Neural cell (in vitro differentiated cells): ENCODE measurements around the gene FAM124A. TPM values are rescaled to one million over a fixed set of nuclear protein-coding genes. Genes with fewer than 3 reads are reported as not detected.

Experiments used
- H2AFZ ChIP-seq: fragments of 200-600, 300-800 bp; sonication (generic), shearing (Covaris generic); 2 replicates; pipeline ENCODE4 v1.6.0; 2014; ENCODE audit warnings: low read depth, mild to moderate bottlenecking, antibody characterized with exemption, low read length, moderate library complexity
- H3F3A ChIP-seq: fragments of 200-600 bp; shearing (Covaris generic); 2 replicates; pipeline ENCODE4 v1.6.1; 2016; ENCODE audit warnings: mild to moderate bottlenecking, moderate library complexity, mixed read lengths, antibody characterized with exemption, low read length; ENCODE audit not compliant: insufficient read depth, poor library complexity, severe bottlenecking
- H3K27ac ChIP-seq: fragments of 200-600, 300-800 bp; sonication (generic), shearing (Covaris generic); 2 replicates; pipeline ENCODE4 v1.5.1; 2014; ENCODE audit warnings: mild to moderate bottlenecking, low read length, moderate library complexity
- H3K27me3 ChIP-seq: fragments of 300-800, 200-600 bp; sonication (generic), shearing (Covaris generic); 2 replicates; pipeline ENCODE4 v1.6.0; 2014; ENCODE audit warnings: mild to moderate bottlenecking, low read depth, low read length, moderate library complexity; ENCODE audit not compliant: insufficient read depth
- H3K36me3 ChIP-seq: fragments of 300-800, 200-600 bp; sonication (generic), shearing (Covaris generic); 2 replicates; pipeline ENCODE4 v1.5.1; 2014; ENCODE audit warnings: mild to moderate bottlenecking, antibody characterized with exemption, low read length, moderate library complexity; ENCODE audit not compliant: insufficient read depth
- H3K4me2 ChIP-seq: fragments of 300-800, 200-600 bp; sonication (generic), shearing (Covaris generic); 2 replicates; pipeline ENCODE4 v1.6.0; 2014; ENCODE audit warnings: mild to moderate bottlenecking, low read length
- H3K4me3 ChIP-seq: fragments of 300-800, 200-600 bp; sonication (generic), shearing (Covaris generic); 2 replicates; pipeline ENCODE4 v1.5.1; 2014; ENCODE audit warnings: mild to moderate bottlenecking, low read length, moderate library complexity
- H3K79me2 ChIP-seq: fragments of 200-600 bp; shearing (Covaris generic); replicated peaks from 2 replicates; pipeline ENCODE4 v1.6.0; 2014; ENCODE audit warnings: mild to moderate bottlenecking, low read length, moderate library complexity; ENCODE audit not compliant: insufficient read depth
- H3K9ac ChIP-seq: fragments of 300-800, 200-600 bp; sonication (generic), shearing (Covaris generic); 2 replicates; pipeline ENCODE4 v1.6.1; 2016; ENCODE audit warnings: mild to moderate bottlenecking, low read length, mixed read lengths
- H3K9me2 ChIP-seq: fragments of 200-600 bp; shearing (Covaris generic); 2 replicates; pipeline ENCODE4 v1.6.1; 2016; ENCODE audit warnings: mild to moderate bottlenecking, low read length, mixed read lengths; ENCODE audit not compliant: insufficient read depth
- H3K9me3 ChIP-seq: fragments of 200-600, 300-800 bp; sonication (generic), shearing (Covaris generic); 2 replicates; pipeline ENCODE4 v1.6.1; 2016; ENCODE audit warnings: mild to moderate bottlenecking, mixed run types, low read length, moderate library complexity, mixed read lengths
- H4K20me1 ChIP-seq: fragments of 200-600 bp; shearing (Covaris generic); 2 replicates; pipeline ENCODE4 v1.6.1; 2016; ENCODE audit warnings: mild to moderate bottlenecking, mixed run types; ENCODE audit not compliant: insufficient read depth
- CTCF ChIP-seq: fragments of 450-650 bp; IDR thresholded peaks from 2 replicates; pipeline ENCODE4 v1.5.1; 2014; ENCODE audit warnings: antibody characterized with exemption, mild to moderate bottlenecking, moderate library complexity; ENCODE audit not compliant: poor library complexity, severe bottlenecking
- EP300 ChIP-seq: fragments of 450-650 bp; conservative IDR thresholded peaks from 2 replicates; pipeline ENCODE4 v1.6.1; 2014; ENCODE audit warnings: antibody characterized with exemption, mild to moderate bottlenecking, moderate library complexity; ENCODE audit not compliant: poor library complexity, severe bottlenecking
- EZH2 ChIP-seq: fragments of 200-600, 300-800 bp; shearing (Covaris generic), sonication (generic); IDR thresholded peaks from 2 replicates; pipeline ENCODE4 v1.6.1; 2014; ENCODE audit warnings: antibody characterized with exemption, low read length, borderline replicate concordance, mild to moderate bottlenecking; ENCODE audit not compliant: insufficient read depth, poor library complexity, severe bottlenecking
- MXI1 ChIP-seq: fragments of 450-650 bp; conservative IDR thresholded peaks from 2 replicates; pipeline ENCODE4 v1.6.1; 2014; ENCODE audit warnings: antibody characterized with exemption, mild to moderate bottlenecking; ENCODE audit not compliant: poor library complexity, severe bottlenecking
- POLR2AphosphoS5 ChIP-seq: IDR thresholded peaks from 2 replicates; pipeline ENCODE4 v1.6.1; 2012
- RAD21 ChIP-seq: fragments of 450-650 bp; conservative IDR thresholded peaks from 2 replicates; pipeline ENCODE4 v1.6.1; 2014; ENCODE audit warnings: antibody characterized with exemption, mild to moderate bottlenecking, moderate library complexity
- REST ChIP-seq: IDR thresholded peaks from 2 replicates; pipeline ENCODE4 v1.6.1; 2012; ENCODE audit warnings: borderline replicate concordance
- SMC3 ChIP-seq: fragments of 450-650 bp; conservative IDR thresholded peaks from 2 replicates; pipeline ENCODE4 v1.6.1; 2014; ENCODE audit warnings: antibody characterized with exemption, mild to moderate bottlenecking, moderate library complexity; ENCODE audit not compliant: poor library complexity
- TAF1 ChIP-seq: IDR thresholded peaks from 2 replicates; pipeline ENCODE4 v1.6.1; 2012; ENCODE audit warnings: low read depth
- polyA plus RNA-seq: library from polyadenylated mRNA; depleted of rRNA; stranded (reverse); fragments of >200 nt; gene quantifications from 2 replicates; pipeline ENCODE4 v1.2.3, GENCODE V29; 2014

Gene FAM124A
- polyA plus RNA-seq, 1 donor from 2014 or later = 3.0 TPM

GRCh38 chr13:51243832-51244231 lies 21.6 kb downstream of the FAM124A start:
- no peak overlapping the region for H3K4me2 ChIP-seq
- no peaks in the 10 kb centered on the region for H3K79me2 ChIP-seq
- no peak overlapping the region for H3K27ac ChIP-seq
- H3K4me3 ChIP-seq = no peak overlapping the region
- TF ChIP-seq REST = no peak
- TF ChIP-seq POLR2AphosphoS5 = no peak
- no peak for TF ChIP-seq EZH2
- no peak for TF ChIP-seq SMC3
- TF ChIP-seq RAD21 = no peak
- TF ChIP-seq CTCF = no peak
- TF ChIP-seq MXI1 = no peak
- TF ChIP-seq TAF1 = no peak
- no peak for TF ChIP-seq EP300
- no peak overlapping the region for H2AFZ ChIP-seq
- H3K9me2 ChIP-seq = no peaks in the 10 kb centered on the region
- H3K9me3 ChIP-seq = no peaks in the 10 kb centered on the region
- no peaks in the 10 kb centered on the region for H3K27me3 ChIP-seq
- no peak overlapping the region for H3K9ac ChIP-seq
- no peaks in the 10 kb centered on the region for H4K20me1 ChIP-seq
- H3K36me3 ChIP-seq = no peaks in the 10 kb centered on the region
- no peaks in the 10 kb centered on the region for H3F3A ChIP-seq

GRCh38 chr13:51244637-51245405 lies 22.6 kb downstream of the FAM124A start:
- Histone ChIP-seq H4K20me1 (no peaks in the 10 kb centered on the region), H3K9ac (no peak overlapping the region), H3K79me2 (no peaks in the 10 kb centered on the region), H3K9me2 (no peaks in the 10 kb centered on the region), H3K9me3 (no peaks in the 10 kb centered on the region), H2AFZ (no peak overlapping the region), H3K4me2 (no peak overlapping the region), H3K27me3 (no peaks in the 10 kb centered on the region), H3K27ac (no peak overlapping the region), H3K36me3 (no peaks in the 10 kb centered on the region), H3F3A (no peaks in the 10 kb centered on the region), H3K4me3 (no peak overlapping the region)
- no peak for TF ChIP-seq MXI1
- TF ChIP-seq REST = no peak
- no peak for TF ChIP-seq EP300
- TF ChIP-seq POLR2AphosphoS5 = no peak
- TF ChIP-seq EZH2 = no peak
- TF ChIP-seq RAD21 = no peak
- no peak for TF ChIP-seq CTCF
- TF ChIP-seq SMC3 = no peak
- TF ChIP-seq TAF1 = no peak
